GM12891 (cell line): Measurements from ENCODE around the gene NET1.

Experiments used
- DNase-seq: peaks from one replicate; pipeline ENCODE4 v3.0.0; 2011; ENCODE audit warnings: low spot score; ENCODE audit not compliant: insufficient read length
- FAIRE-seq: peaks from 2 replicates; lab custom pipeline; 2011; peaks lifted over from hg19 to GRCh38; lab: Jason Lieb, UNC
- PAX5 ChIP-seq: IDR thresholded peaks from 2 replicates; pipeline ENCODE4 v1.6.1; 2011; ENCODE audit warnings: low read length, moderate library complexity, mild to moderate bottlenecking; ENCODE audit not compliant: insufficient read depth, severe bottlenecking
- POLR2A ChIP-seq: IDR thresholded peaks from 2 replicates; pipeline ENCODE4 v1.6.1; 2011; ENCODE audit warnings: low read depth, low read length, control low read depth
- POLR2AphosphoS5 ChIP-seq: IDR thresholded peaks from 2 replicates; pipeline ENCODE4 v1.6.1; 2011; ENCODE audit warnings: low read depth, low read length, control low read depth
- POU2F2 ChIP-seq: IDR thresholded peaks from 2 replicates; pipeline ENCODE4 v1.6.1; 2011; ENCODE audit warnings: low read depth, mild to moderate bottlenecking, control low read depth, low read length, moderate library complexity
- SPI1 ChIP-seq: IDR thresholded peaks from 2 replicates; pipeline ENCODE4 v1.6.1; 2011; ENCODE audit warnings: low read depth, low read length, control low read depth
- TAF1 ChIP-seq: IDR thresholded peaks from 2 replicates; pipeline ENCODE4 v1.6.1; 2011; ENCODE audit warnings: low read depth, low read length, control low read depth

NET1 gene

DNA sequence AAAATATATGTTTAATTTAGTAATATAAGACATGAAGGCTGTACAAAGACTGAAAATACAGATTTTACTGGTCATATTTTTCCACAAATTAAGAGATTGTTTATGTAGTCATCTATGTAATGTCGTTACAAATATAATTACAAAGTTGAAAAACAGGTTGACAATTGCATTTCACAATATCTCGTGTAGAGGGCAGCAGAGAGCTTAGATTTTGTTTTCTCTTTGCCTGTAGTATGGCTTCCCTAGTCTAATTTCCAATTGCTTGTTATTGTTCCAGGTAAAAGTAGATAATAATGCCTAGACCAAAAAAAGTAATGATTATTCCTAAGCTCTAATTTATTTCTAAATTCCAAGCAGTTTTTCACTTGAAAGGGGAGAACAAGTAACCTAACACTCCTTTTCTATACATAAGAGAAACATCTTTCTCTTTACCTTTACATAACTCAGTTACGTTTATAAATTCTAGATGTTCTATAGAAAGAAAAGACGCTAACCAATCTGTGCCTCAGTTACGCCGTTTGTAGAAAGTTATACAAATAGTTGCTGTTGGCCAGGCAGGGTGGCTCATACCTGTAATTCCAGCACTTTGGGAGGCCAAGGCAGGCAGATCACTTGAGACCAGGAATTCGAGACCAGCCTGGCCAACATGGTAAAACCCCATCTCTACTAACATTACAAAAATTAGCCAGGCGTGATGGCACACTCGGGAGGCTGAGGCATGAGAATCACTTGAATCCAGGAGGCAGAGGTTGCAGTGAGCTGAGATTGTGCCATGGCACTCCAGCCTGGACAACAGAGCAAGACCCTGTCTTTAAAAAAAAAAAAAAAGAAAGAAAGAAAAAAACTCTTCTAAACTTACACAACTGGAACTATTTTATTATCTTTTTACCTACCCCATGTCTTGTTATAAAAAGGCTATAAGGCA is 30.0 kb downstream of the NET1 start:
- FAIRE-seq = no peak
- DNase-seq = no peak
- TF ChIP-seq PAX5 (no peak), POLR2AphosphoS5 (no peak), POLR2A (no peak), TAF1 (no peak), SPI1 (no peak), POU2F2 (no peak)

DNA sequence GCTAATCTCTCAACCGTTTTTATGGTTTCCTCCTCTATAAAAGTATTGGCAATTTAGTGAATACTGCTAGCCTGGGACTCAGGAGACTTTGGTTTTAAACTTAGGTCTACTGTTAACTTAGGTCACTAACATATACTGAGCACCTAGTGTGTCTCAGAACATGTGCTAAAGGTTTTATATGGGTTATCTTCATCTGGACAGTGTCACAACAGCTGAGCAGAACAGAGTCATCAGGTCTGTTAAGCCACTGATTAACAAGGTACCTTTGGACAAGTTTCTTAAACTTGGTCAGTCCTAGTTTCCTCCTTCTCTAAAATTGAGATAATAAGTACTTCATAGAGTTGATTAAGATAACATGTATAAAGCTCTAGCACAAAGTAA is 30.6 kb downstream of the NET1 start:
- no peak for DNase-seq
- TF ChIP-seq POU2F2 (no peak), POLR2A (no peak), PAX5 (no peak), SPI1 (no peak), TAF1 (no peak), POLR2AphosphoS5 (no peak)
- FAIRE-seq = peak; percentile 35

DNA sequence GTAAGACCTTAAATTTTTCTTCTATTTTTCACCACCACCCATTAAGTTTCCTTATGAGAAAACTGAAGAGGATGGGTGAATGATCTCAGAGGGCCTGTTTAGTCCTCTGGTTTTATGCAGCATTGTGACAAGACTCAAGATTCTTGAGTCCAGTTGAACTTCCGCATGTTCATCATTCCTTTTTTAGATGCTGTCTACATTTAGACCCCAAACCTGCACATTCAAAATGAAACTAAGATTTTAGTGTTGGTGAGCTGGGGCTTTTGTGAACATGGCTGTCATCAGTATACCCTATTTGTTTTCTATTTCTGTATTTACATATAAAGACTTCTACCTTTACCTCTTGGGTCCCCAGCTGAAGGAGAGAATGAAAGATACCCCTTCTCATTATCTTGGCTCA is 31.1 kb downstream of the NET1 start:
- DNase-seq = peak; percentile 30
- TF ChIP-seq POU2F2 = 0 out of 2 replicates have a peak, but pooled peaks have one; percentile 21
- TF ChIP-seq POLR2AphosphoS5 = no peak
- no peak for TF ChIP-seq POLR2A
- FAIRE-seq = peak; percentile 84

DNA sequence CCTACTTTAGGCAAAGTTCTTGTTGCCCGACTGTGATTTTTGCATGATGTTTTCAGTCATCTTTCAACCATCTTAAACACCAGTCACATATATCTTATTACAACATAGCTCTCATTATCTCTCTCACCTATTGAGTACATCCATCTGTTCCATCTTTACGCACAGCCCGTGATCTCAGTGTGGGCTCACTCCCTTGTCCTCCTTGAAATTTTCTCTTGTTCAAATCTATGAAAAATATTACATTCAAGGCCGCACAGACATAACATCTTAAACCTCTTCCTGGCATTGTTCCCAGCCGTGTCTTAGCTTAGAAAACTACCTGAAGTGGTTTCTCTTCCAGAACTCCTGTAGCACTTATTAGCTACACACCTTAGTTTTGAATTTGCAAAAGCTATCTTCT is 32.6 kb downstream of the NET1 start:
- no peak for DNase-seq
- TF ChIP-seq POU2F2 (no peak), PAX5 (no peak), TAF1 (no peak), SPI1 (no peak), POLR2A (no peak), POLR2AphosphoS5 (no peak)
- no peak for FAIRE-seq

DNA sequence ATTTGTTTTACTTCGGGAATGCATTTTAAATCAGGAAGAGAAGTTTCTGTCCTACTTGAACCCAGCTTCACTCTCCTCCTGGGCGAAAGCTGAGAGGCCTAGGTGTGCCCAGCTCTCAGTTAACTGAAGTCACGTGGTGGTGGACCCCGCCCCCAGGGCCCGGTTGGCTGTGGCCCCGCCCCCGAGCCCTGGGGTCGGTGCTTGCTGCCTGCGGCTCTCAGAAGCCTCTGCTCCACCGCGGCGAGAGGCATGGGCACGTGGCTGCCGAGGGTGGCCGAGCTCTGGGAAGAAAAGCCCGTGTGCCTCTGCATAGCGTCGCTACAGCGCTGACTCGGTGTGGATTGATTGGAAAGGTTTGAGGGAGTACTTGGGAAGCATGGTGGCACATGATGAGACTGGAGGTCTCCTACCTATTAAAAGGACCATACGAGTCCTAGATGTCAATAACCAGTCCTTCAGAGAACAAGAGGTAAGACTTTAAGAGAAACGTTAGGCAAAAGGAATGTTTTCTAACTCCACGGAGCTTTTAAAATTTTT is 34.1 kb downstream of the NET1 start:
- FAIRE-seq (peak; percentile 91), DNase-seq (no peak)
- no peak for TF ChIP-seq SPI1
- TF ChIP-seq PAX5 = no peak
- peak; percentile 68 for TF ChIP-seq POLR2A
- peak; percentile 89 for TF ChIP-seq TAF1
- TF ChIP-seq POLR2AphosphoS5 = peak; percentile 52; the same call in 1 of the 2 replicates
- 0 out of 2 replicates have a peak, but pooled peaks have one; percentile 36 for TF ChIP-seq POU2F2

DNA sequence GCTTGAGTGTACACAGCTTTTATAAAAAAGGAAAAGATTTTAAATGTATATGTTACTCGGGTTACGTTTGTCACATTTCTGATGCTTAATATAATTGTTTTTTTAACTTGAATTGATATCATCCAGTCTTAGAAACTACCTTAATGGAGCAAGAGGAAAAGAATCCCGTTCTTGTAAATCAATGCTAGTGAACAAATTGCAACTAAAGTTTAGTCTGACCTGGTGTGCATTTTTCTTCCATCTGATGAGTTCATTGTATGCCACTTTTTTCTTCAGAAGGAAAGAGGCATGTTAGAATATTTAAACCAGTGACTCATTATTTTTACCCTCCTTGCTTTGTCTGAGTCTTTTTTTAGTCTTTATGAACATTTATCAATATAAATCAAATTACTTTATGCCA is 34.7 kb downstream of the NET1 start:
- DNase-seq = no peak
- TF ChIP-seq POLR2A (no peak), PAX5 (no peak), POLR2AphosphoS5 (no peak), POU2F2 (no peak), TAF1 (no peak), SPI1 (no peak)
- no peak for FAIRE-seq

DNA sequence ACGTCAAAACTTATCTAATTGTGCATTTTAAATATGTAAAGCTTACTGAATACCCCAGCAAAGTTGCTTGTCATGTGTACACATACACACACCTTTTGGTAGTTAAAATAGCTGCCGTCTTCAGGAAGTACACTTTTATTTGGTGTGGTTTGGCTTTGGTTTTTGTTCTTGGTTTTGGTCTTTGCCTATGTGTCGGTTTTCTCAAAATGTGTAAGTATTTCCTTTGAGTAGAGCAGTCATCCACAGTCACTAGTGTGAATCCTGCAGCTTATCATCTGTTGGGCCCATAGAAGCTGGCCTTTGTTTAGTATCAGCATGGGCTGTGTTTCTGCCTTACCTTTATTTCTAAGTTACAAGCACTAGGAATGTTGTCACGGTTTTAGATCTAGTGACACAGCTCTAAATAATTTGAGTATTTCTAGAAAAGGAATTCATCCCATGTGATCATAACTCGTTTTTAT is 35.3 kb downstream of the NET1 start:
- FAIRE-seq (peak; percentile 95), DNase-seq (no peak)
- no peak for TF ChIP-seq SPI1
- TF ChIP-seq TAF1 = no peak
- no peak for TF ChIP-seq POU2F2
- TF ChIP-seq PAX5 = no peak
- TF ChIP-seq POLR2A = no peak
- TF ChIP-seq POLR2AphosphoS5 = no peak

DNA sequence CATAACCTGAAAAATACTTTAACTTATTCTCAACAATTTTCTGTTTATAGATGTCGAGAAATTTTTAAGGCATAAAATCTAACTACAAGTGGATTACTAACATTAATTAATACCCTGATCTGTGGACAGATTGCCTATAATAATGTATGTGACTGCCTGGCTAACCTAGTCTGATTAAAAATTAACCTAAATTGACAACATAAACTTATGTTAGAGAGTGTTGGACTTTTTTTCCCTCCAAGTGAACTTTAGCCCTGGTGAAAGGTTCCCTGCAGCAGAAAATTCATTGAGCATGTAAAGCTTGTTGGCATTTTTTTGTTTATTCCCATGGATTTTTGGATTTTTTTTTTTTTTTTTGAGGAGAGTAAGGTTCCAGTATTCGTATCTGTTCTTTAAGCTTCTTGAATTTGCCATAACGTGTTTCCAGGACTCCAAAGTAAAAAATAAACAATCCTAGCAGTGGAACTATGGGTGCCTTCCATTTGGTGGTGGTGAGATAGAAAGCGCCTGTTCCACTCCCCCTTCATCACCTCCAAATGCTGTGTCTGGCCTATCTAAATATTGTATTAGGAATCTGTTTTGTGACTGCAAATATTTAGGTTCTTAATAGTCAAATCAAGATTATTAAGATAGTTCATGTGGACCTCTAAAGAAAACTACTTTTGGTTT is 36.1 kb downstream of the NET1 start:
- TF ChIP-seq SPI1 (no peak), POLR2AphosphoS5 (no peak)
- FAIRE-seq (no peak), DNase-seq (no peak)

DNA sequence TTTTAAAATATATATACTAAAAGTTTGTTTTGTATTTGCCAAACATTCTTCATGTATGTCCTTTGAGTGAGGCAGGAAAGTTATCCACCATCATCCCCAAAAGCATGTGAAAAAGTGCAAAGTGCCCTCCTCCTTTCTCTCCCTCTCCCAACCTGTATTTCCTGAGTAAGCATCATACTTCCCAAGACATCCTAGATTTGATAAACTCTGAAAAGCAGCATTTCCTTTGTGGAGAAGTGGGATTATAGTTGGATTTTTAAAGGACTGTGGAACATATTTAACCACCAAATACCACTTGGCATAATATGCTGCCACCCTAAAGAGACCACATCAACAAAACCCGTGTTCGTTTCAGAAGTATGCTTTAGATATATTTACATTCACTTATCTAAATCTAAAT is 36.9 kb downstream of the NET1 start:
- FAIRE-seq (no peak), DNase-seq (no peak)
- no peak for TF ChIP-seq PAX5
- no peak for TF ChIP-seq TAF1
- no peak for TF ChIP-seq POU2F2
- no peak for TF ChIP-seq SPI1
- no peak for TF ChIP-seq POLR2AphosphoS5
- no peak for TF ChIP-seq POLR2A

DNA sequence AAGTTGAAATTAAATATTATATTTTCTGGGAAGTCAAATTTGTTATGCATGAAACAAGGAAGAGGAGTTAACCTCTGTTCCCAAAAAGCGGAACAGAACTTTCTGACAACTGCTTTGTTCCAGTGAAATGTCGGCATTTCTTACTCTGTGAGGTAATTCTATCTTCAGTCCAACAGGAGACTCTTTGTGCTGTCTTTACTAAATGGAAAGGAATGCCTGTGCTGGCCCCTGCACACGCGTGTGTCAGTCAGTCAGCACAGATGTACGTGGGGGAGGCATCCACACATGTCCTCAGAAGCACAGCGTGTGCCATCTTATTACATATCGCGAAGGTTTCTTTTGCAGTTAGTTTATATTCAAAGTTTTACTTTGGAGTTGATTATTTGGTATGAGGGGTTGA is 37.5 kb downstream of the NET1 start:
- no peak for TF ChIP-seq POLR2A
- no peak for TF ChIP-seq PAX5
- TF ChIP-seq POLR2AphosphoS5 = no peak
- TF ChIP-seq SPI1 = no peak
- TF ChIP-seq TAF1 = no peak
- TF ChIP-seq POU2F2 = no peak
- FAIRE-seq = no peak
- no peak for DNase-seq
